GOT3 (cell line): ENCODE results near the gene CSTB.
A peak's percentile ranks its signal among the peaks of the same experiment; 100 is the strongest.

ENCODE experiments used
- DNase-seq: peaks from one replicate; lab custom pipeline; 2025; ENCODE audit warnings: mixed read lengths; lab: John Stamatoyannopoulos, UW

CSTB gene

GRCh38 chr21:43731476-43731875, 44.6 kb downstream of the CSTB start:
- DNase-seq: no peak

GRCh38 chr21:43728467-43729390, 47.4 kb downstream of the CSTB start:
- peak; percentile 21 for DNase-seq

GRCh38 chr21:43728154-43728466, 48.0 kb downstream of the CSTB start:
- no peak for DNase-seq

GRCh38 chr21:43727519-43728153, 48.5 kb downstream of the CSTB start:
- DNase-seq: no peak

GRCh38 chr21:43726686-43727518, 49.2 kb downstream of the CSTB start:
- DNase-seq: no peak
